Right lobe of liver (tissue), 6 donors: Measurements from ENCODE around the gene KEAP1. TPM values are rescaled to one million over a fixed set of nuclear protein-coding genes. Genes with fewer than 3 reads are reported as not detected.
"Not testable (repeated sequence)": the region's sequence is repeated elsewhere in the genome, so short reads cannot be mapped to it uniquely, and the experiment has no call there.

ENCODE experiments used
- ATAC-seq, 4 donors: fragments of 200-7000 bp; cut with Tn5 transposase; one replicate each; pipeline ENCODE4 v1.9.1; 2020; ENCODE audit warnings: mild to moderate bottlenecking in 4 of 4, moderate library complexity in 4 of 4
- DNase-seq, 3 donors: peaks; one replicate each; pipeline ENCODE4 v3.0.0-alpha.2; 2020
- H3K27ac ChIP-seq, 3 donors: fragments of 200-600 bp; one replicate each; pipeline ENCODE4 v1.8.0; 2022
- H3K27me3 ChIP-seq, 2 donors: fragments of 200-600 bp; one replicate each; pipeline ENCODE4 v1.8.0; 2022
- H3K36me3 ChIP-seq, 4 donors: fragments of 200-600 bp; sonication (generic) in 1 of 4; one replicate each; pipeline versions ENCODE4 v1.5.1 to v1.8.0; 2017 to 2022; ENCODE audit warnings: control low read depth in 1 of 4
- H3K4me1 ChIP-seq, 4 donors: fragments of 200-600 bp; sonication (generic) in 1 of 4; one replicate each; pipeline versions ENCODE4 v1.5.1 to v1.8.0; 2017 to 2022; ENCODE audit warnings: control low read depth in 1 of 4
- H3K4me3 ChIP-seq, 3 donors: fragments of 200-600 bp; one replicate each; pipeline ENCODE4 v1.8.0; 2022
- H3K9me3 ChIP-seq, 4 donors: fragments of 200-600 bp; sonication (generic) in 1 of 4; one replicate each; pipeline versions ENCODE4 v1.5.1 to v1.8.0; 2017 to 2022; ENCODE audit warnings: control low read depth in 1 of 4
- POLR2A ChIP-seq: fragments of 450-650 bp; IDR thresholded peaks from one replicate; pipeline ENCODE4 v1.6.1; 2017; ENCODE audit warnings: antibody characterized with exemption, mild to moderate bottlenecking
- WGBS: methylation state at CpG from one replicate; pipeline ENCODE4 v1.1.6; 2018; ENCODE audit warnings: low coverage, low lambda C conversion rate; ENCODE audit not compliant: insufficient coverage; ENCODE audit errors: missing lambda C conversion rate; 5-methylcytosine and 5-hydroxymethylcytosine counted together
- intact Hi-C, 2 donors: fragments of 100-400 bp; cut with DNase I; formaldehyde crosslinking; loops; one replicate each; pipeline versions ENCODE4 v1.11.2 to v1.14.1; 2022
- total RNA-seq, 6 experiments: library from RNA; depleted of rRNA in 2 of 6; stranded (reverse); fragments of >200 nt in 2 of 6; fragmentation: NEBNext Ultra II Directional in 3 of 6; extraction: Animal tissue kit (Norgen Biotek cat#: 25700) in 3 of 6; gene quantifications; one replicate each; pipeline versions ENCODE4 v1.1.0 to v1.2.4, GENCODE V29; 2016 to 2023
- TF ChIP-seq, protein P1 (sequence below), 4 donors: fragments of 200-600 bp in 3 of 4; fragments of 450-650 bp in 1 of 4; IDR thresholded peaks; one replicate each; pipeline versions ENCODE4 v1.5.1 to v1.8.0; 2016 to 2022; ENCODE audit warnings: antibody characterized with exemption in 4 of 4, mild to moderate bottlenecking in 2 of 4
- donor health status: DM: no; HTN: yes; CAD: no.
- donor health status: DM: no; HTN: no; CAD: no.
- donor health status: DM: no; HTN: no; CAD: no.
- donor health status: DM: no; HTN: yes; CAD: no.
- donor health status: DM: no; HTN: yes; CAD: no.

Gene KEAP1
- total RNA-seq, 6 experiments from 2014 or later = 36.7 to 60.7 (median 41.2) TPM

DNA sequence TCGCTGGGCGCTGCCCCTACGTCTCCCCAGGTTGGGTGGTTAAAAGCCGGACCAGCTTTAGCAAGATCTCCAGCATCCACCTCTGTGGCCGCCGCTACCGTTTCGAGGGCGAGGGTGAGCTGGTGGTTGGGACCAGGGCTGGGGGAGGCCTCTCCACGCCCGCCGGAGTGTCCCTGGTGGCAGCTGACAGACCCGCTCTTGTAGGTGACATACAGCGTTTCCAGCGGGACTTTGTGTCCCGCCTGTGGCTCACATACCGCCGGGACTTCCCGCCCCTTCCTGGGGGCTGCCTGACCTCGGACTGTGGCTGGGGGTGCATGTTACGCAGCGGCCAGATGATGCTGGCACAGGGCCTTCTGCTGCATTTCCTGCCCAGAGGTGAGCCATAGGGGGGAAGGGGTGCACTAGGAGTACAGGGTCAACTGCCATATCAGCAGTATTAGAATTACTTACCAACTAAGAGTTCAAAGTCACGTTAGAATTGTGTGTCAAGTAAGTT is 41.6 kb upstream of the KEAP1 start:
- intact Hi-C loops = no loop called here
- Histone ChIP-seq H3K36me3 (peaks cover 0 to 33% (median 4%) of the 10 kb centered on the region in 4 donors), H3K27me3 (no peaks in the 10 kb centered on the region), H3K9me3 (no peaks in the 10 kb centered on the region), H3K4me1 (peaks cover 0 to 13% (median 2%) of the 10 kb centered on the region in 4 donors), H3K4me3 (peak overlapping the region; percentile 93 to 99 (median 97)), H3K27ac (peak overlapping the region; percentile 81 to 89 (median 85))
- DNase-seq = peak in 1 of 3 donors; percentile 63
- WGBS = 10% methylated on average over 1 of the region's 23 CpGs
- peak; percentile 4 to 26 (median 20) for ATAC-seq
- peak; percentile 40 for TF ChIP-seq POLR2A
- TF ChIP-seq, protein P1, sequence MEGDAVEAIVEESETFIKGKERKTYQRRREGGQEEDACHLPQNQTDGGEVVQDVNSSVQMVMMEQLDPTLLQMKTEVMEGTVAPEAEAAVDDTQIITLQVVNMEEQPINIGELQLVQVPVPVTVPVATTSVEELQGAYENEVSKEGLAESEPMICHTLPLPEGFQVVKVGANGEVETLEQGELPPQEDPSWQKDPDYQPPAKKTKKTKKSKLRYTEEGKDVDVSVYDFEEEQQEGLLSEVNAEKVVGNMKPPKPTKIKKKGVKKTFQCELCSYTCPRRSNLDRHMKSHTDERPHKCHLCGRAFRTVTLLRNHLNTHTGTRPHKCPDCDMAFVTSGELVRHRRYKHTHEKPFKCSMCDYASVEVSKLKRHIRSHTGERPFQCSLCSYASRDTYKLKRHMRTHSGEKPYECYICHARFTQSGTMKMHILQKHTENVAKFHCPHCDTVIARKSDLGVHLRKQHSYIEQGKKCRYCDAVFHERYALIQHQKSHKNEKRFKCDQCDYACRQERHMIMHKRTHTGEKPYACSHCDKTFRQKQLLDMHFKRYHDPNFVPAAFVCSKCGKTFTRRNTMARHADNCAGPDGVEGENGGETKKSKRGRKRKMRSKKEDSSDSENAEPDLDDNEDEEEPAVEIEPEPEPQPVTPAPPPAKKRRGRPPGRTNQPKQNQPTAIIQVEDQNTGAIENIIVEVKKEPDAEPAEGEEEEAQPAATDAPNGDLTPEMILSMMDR (IDR thresholded peaks at IDR 0.05) = no peak

DNA sequence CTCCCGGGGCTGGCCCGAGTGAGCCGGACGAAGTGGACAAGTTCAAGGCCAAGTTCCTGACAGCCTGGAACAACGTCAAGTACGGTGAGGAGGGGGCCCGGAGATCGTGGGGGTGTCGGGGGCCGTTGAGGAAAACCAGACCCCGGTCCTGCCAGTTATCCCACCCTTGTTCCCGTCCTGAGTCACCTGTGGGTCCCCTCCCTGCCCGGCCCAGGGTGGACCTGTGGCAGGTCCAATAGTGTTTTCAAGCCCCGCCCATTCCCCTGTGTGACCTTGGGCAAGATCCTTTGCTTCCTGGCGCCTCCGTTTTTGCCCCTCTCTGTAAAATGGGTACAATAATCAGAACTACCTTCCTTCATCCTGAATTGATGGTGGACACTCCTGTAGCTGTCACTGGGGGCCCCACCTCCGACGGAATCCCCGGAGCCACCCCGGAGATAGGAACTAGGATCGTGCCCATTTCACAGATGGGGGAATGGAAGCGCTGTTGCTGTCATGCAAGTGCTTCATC is 41.1 kb upstream of the KEAP1 start:
- Histone ChIP-seq H3K27me3 (no peaks in the 10 kb centered on the region), H3K4me1 (peaks cover 0 to 13% (median 2%) of the 10 kb centered on the region in 4 donors), H3K9me3 (no peaks in the 10 kb centered on the region), H3K36me3 (peaks cover 0 to 28% (median 2%) of the 10 kb centered on the region in 4 donors), H3K4me3 (peak overlapping the region; percentile 93 to 99 (median 97)), H3K27ac (peak overlapping the region; percentile 81 to 89 (median 85))
- 28% methylated on average over 10 of the region's 22 CpGs for WGBS
- DNase-seq = peak; percentile 60 to 73 (median 65)
- intact Hi-C loops = no loop called here
- TF ChIP-seq, protein P1 (IDR thresholded peaks at IDR 0.05) = no peak
- no peak for TF ChIP-seq POLR2A
- ATAC-seq = peak; percentile 51 to 59 (median 54)

DNA sequence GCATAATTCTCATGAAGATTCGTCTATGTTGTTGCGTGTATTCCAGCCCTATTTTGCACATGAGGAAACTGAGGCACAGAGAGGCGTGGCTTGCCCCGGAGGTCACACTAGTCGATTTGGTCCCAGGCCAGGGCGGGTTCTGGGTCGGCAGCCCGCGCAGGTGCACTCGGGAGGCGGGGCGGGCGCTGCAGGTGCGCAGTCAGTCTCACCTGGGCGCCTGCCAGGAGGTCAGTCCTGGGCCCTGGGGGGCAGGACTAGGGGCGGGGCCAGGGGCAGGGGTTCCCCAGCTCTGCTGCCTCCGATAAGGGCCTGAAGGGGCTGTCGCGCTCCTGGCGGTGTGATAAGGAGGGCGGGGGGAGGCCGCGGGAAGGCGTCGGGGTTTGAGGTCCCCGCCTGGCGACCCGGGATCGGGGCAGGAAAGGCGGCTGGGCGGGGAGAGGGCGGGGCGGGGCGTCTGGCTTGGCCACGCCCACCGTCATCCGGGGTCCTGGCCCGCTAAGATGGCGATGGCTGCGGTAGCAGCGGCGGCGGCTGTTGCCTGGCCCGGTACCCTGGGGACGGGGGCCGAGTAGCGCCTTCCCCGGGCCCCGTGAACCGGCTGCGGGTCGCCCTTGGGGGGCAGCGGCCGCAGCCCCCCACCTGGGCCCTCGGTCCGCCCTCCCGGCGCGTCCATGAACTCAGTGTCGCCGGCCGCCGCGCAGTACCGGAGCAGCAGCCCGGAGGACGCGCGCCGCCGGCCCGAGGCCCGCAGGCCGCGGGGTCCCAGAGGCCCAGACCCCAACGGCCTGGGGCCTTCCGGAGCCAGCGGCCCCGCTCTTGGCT is 40.5 kb upstream of the KEAP1 start, which contains the start of gene ATG4D:
Gene ATG4D (plus strand): TSS at position 485 of the 822 bp plus-strand sequence. CDS start 187 bp downstream, at position 672.
- intact Hi-C loops = no loop called here
- no peaks in the 10 kb centered on the region for H3K9me3 ChIP-seq
- TF ChIP-seq, protein P1 (IDR thresholded peaks at IDR 0.05) = no peak
- peak; percentile 74 for TF ChIP-seq POLR2A
- WGBS = 4% methylated on average over 9 of the region's 79 CpGs
- peak within 1 kb of the TSS; percentile 81 to 89 (median 85) for H3K27ac ChIP-seq
- peaks cover 0 to 21% (median 2%) of the 10 kb centered on the region in 4 donors for H3K36me3 ChIP-seq
- peak within 1 kb of the TSS; percentile 93 to 99 (median 97) for H3K4me3 ChIP-seq
- DNase-seq (peak; percentile 90 to 92 (median 92)), ATAC-seq (peak; percentile 84 to 87 (median 86))
- peaks cover 0 to 13% (median 2%) of the 10 kb centered on the region in 4 donors for H3K4me1 ChIP-seq
- H3K27me3 ChIP-seq = no peaks in the 10 kb centered on the region

DNA sequence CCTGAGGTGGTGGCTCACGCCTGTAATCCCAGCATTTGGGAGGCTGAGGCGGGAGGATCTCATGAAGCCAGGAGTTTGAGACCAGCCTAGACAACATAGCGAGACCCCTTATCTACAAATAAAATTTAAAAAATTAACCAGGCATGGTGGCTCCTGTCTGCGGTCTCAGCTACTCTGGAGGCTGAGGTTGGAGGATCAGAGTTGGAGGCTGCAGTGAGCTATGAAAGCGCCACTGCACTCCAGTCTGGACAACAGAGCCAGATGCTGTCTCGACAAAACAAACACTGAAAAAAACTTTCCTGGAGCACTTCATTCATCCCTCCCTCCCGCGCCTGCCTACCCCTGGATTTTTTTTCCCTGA is 39.9 kb upstream of the KEAP1 start:
- no peaks in the 10 kb centered on the region for H3K9me3 ChIP-seq
- peak overlapping the region in 2 of 3 donors; percentile 81 to 85 for H3K27ac ChIP-seq
- H3K4me1 ChIP-seq = peaks cover 0 to 13% (median 2%) of the 10 kb centered on the region in 4 donors
- ATAC-seq = no peak
- H3K27me3 ChIP-seq = no peaks in the 10 kb centered on the region
- TF ChIP-seq POLR2A = no peak
- TF ChIP-seq, protein P1 (IDR thresholded peaks at IDR 0.05) = no peak
- peak overlapping the region; percentile 93 to 99 (median 97) for H3K4me3 ChIP-seq
- intact Hi-C loops = no loop called here
- no peak for DNase-seq
- peaks cover 0 to 17% (median 0%) of the 10 kb centered on the region in 4 donors for H3K36me3 ChIP-seq
- 52% methylated on average over 6 of the region's 8 CpGs for WGBS

DNA sequence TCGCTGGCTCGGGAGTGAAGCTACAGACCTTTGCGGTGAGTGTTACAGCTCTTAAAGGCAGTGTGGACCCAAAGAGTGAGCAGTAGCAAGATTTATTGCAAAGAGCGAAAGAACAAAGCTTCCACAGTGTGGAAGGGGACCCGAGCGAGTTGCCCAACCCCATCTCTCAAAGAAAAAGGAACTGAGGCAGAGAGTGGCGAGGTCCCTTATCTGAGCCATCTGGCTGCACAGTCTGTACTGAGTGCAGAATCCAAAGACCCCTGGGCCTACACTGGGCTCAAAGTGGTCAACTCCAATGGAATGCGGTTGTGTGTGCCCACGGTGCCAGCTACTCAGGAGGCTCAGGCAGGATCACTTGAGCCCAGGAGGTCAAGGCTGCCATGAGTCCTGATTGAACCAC is 35.9 kb upstream of the KEAP1 start:
- 18% methylated on average over 2 of the region's 9 CpGs for WGBS
- H3K27ac ChIP-seq, ATAC-seq, H3K4me3 ChIP-seq, H3K36me3 ChIP-seq, DNase-seq, H3K4me1 ChIP-seq, H3K9me3 ChIP-seq, intact Hi-C loops, H3K27me3 ChIP-seq: not testable (repeated sequence)
